OCI-LY7 (cell line): ENCODE measurements around the gene NEURL3.

Source experiments
- CTCF ChIP-seq: fragments of 200-600 bp; sonication (generic); conservative IDR thresholded peaks from 2 replicates; pipeline ENCODE4 v1.5.1; 2014; ENCODE audit warnings: mild to moderate bottlenecking, antibody characterized with exemption, low read length, moderate library complexity, mixed read lengths
- EZH2phosphoT487 ChIP-seq: fragments of 200-600 bp; sonication (generic); IDR thresholded peaks from 2 replicates; pipeline ENCODE4 v1.6.1; 2018; ENCODE audit warnings: low read depth, borderline replicate concordance, mild to moderate bottlenecking, mixed run types, antibody characterized with exemption, low read length, moderate library complexity, mixed read lengths

- TF ChIP-seq CTCF, result no peak
- no peak for TF ChIP-seq EZH2phosphoT487
Measured at GRCh38 chr2:96553176-96553956, 48.2 kb upstream of the NEURL3 start.
